ENCODE results near the gene WDR59. TPM values are rescaled to one million over a fixed set of nuclear protein-coding genes. Genes with fewer than 3 reads are reported as not detected.
"Not testable (repeated sequence)": the region's sequence is repeated elsewhere in the genome, so short reads cannot be mapped to it uniquely, and the experiment has no call there.

Gene WDR59
- polyA plus RNA-seq, 1 of the 3 experiments (the other 2 are of a cell fraction), result 48.2 TPM

GRCh38 chr16:74909665-74910064 lies 75.3 kb downstream of the WDR59 start (continued):
- TF ChIP-seq EZH2phosphoT487 (IDR thresholded peaks at IDR 0.05; ENCODE audit: borderline replicate concordance, low read depth) (no peak), YY1 (IDR thresholded peaks at IDR 0.05; ENCODE audit: low read depth) (no peak)

DNA sequence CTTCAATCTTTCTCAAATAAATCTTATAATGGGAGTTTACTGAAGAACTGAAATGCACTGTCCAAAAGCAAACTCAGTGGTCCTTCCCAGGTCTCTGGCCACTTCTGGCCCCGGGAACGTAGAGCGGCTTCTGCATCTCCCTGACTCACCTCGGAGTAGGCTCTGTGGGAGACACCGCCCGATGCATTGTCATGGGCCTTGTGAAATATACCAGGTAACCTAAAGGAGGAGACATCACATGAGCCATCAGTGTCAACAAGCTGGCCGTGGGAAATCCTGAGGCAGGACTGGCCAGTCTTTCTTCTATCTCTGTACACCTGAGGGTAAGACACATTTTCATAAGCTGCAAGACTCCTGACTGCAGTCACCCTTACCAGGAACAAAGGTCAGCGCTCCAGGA lies 76.2 kb downstream of the WDR59 start:
- DNase-seq; H4K20me1 ChIP-seq (ENCODE audit: insufficient read depth); H3K4me3 ChIP-seq (ENCODE audit: low read depth in 2 of 2, low read length in 1 of 2); H3K4me2 ChIP-seq; H3K9ac ChIP-seq; H3K27me3 ChIP-seq (ENCODE audit: insufficient read depth); H3K79me2 ChIP-seq (ENCODE audit: insufficient read depth); H3K4me1 ChIP-seq (ENCODE audit: control insufficient read depth in 1 of 2, insufficient read depth in 2 of 2, low read depth in 1 of 2, low read length in 1 of 2); H3K27ac ChIP-seq (ENCODE audit: low read depth in 2 of 2, low read length in 1 of 2); H3K9me3 ChIP-seq; H2AFZ ChIP-seq (ENCODE audit: low read depth); POLR2A ChIA-PET; H3F3A ChIP-seq (replicated peaks; ENCODE audit: insufficient read depth); H3K9me2 ChIP-seq: not testable (repeated sequence)
- WGBS (ENCODE audit: low lambda C conversion rate), result 100% methylated on average over 6 of the region's 8 CpGs
- CTCF ChIA-PET, result interaction anchor here (1.3 to 2.7 kb wide), 2 partner anchors 9 to 46 kb away, joined by 3 to 9 read pairs; no protein-coding TSS in a partner anchor
- peaks cover 41 to 46% of the 10 kb centered on the region in 2 experiments for H3K36me3 ChIP-seq (replicated peaks in 1 of 2; ENCODE audit: control insufficient read depth in 1 of 2, insufficient read depth in 2 of 2, low read length in 1 of 2)

DNA sequence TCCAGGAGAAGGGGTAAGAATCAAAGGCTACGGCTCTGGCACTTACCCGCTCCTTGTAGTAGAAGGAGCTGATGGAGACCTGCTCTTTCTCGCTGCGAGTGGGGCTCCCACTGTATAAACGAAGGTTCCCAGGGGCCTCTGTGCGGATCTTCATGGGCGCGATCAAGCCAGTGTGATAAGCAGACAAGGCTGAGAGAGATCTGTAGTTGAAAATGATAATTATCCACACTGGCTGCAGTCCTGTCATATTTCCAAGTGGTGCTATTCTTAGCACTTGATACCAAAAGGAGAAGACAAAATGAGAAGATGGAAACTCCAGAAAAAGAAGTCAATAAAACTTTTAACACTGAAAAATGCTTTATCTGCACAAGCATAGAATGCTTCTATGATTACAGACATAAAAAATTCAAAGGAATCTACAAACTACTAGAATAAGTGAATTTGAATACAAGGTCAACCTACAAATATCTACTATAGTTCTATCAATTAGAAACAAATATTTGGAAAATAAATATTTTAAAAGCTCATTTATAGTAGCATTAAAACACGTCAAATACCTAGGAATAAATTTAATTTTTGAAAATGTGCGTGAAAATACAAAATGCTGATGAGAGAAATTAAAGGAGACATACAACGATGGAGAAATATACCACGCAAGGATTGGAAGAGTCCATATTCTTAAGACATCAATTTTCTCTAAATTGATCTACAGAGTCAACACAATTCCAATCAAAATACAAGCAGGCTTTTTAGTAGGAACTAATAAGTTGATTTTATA lies 80.8 kb downstream of the WDR59 start:
- H3K79me2 ChIP-seq (ENCODE audit: insufficient read depth), result no peaks in the 10 kb centered on the region
- H3F3A ChIP-seq (replicated peaks; ENCODE audit: insufficient read depth), result no peaks in the 10 kb centered on the region
- H3K9me2 ChIP-seq, result no peaks in the 10 kb centered on the region
- H3K9me3 ChIP-seq, result no peaks in the 10 kb centered on the region
- H4K20me1 ChIP-seq (ENCODE audit: insufficient read depth), result no peaks in the 10 kb centered on the region
- no peak overlapping the region for H3K27ac ChIP-seq (ENCODE audit: low read depth in 2 of 2, low read length in 1 of 2)
- H2AFZ ChIP-seq (ENCODE audit: low read depth), result no peak overlapping the region
- H3K4me3 ChIP-seq (ENCODE audit: low read depth in 2 of 2, low read length in 1 of 2), result no peak overlapping the region
- H3K27me3 ChIP-seq (ENCODE audit: insufficient read depth), result no peaks in the 10 kb centered on the region
- ChIA-PET POLR2A (no interaction called here), CTCF (interaction anchor here (2.1 kb wide), 1 partner anchor 42 kb away, joined by 11 read pairs; no protein-coding TSS in a partner anchor)
- no peak for DNase-seq
- H3K4me2 ChIP-seq, result no peak overlapping the region
- no peaks in the 10 kb centered on the region for H3K4me1 ChIP-seq (ENCODE audit: control insufficient read depth in 1 of 2, insufficient read depth in 2 of 2, low read depth in 1 of 2, low read length in 1 of 2)
- TF ChIP-seq NRF1 (IDR thresholded peaks at IDR 0.05; ENCODE audit: low read depth, low read length) (no peak), GABPA (IDR thresholded peaks at IDR 0.05; ENCODE audit: low read depth) (no peak), SIN3A (IDR thresholded peaks at IDR 0.05; ENCODE audit: borderline replicate concordance, low read depth, low read length) (no peak), TEAD4 (IDR thresholded peaks at IDR 0.05; ENCODE audit: borderline replicate concordance, insufficient read depth) (no peak), MXI1 (IDR thresholded peaks at IDR 0.05; ENCODE audit: low read depth, low read length) (no peak), FOSL2 (IDR thresholded peaks at IDR 0.05; ENCODE audit: borderline replicate concordance, low read depth) (no peak), SMC3 (IDR thresholded peaks at IDR 0.05; ENCODE audit: low read depth, low read length) (no peak), RXRA (IDR thresholded peaks at IDR 0.05; ENCODE audit: borderline replicate concordance, low read depth) (no peak), YY1 (IDR thresholded peaks at IDR 0.05; ENCODE audit: low read depth) (no peak)
- H3K9ac ChIP-seq, result no peak overlapping the region
- peaks cover 23 to 52% of the 10 kb centered on the region in 2 experiments for H3K36me3 ChIP-seq (replicated peaks in 1 of 2; ENCODE audit: control insufficient read depth in 1 of 2, insufficient read depth in 2 of 2, low read length in 1 of 2)
- 99% methylated on average over 12 of the region's 12 CpGs for WGBS (ENCODE audit: low lambda C conversion rate)
